WTC11 (cell line): ENCODE measurements around the gene KIF3A. TPM values are rescaled to one million over a fixed set of nuclear protein-coding genes. Genes with fewer than 3 reads are reported as not detected.
A peak's percentile ranks its signal among the peaks of the same experiment; 100 is the strongest.

Experiments used
- ATAC-seq: fragments of 200-7000 bp; cut with Tn5 transposase; 2 replicates; pipeline ENCODE4 v1.10.0; 2021; ENCODE audit warnings: mild to moderate bottlenecking, moderate library complexity
- CTCF ChIA-PET: fragments of 300-600 bp; sonication (Branson Sonifier 250); formaldehyde crosslinking; loops from one replicate; lab custom pipeline; 2021; ENCODE audit warnings: antibody characterized with exemption; lab: Charles Lee
- POLR2A ChIA-PET: fragments of 350-600 bp; sonication (Branson Sonifier 250); formaldehyde crosslinking; loops from one replicate; lab custom pipeline; 2021; ENCODE audit warnings: antibody characterized with exemption; lab: Charles Lee
- DNase-seq: peaks from one replicate; pipeline ENCODE4 v3.0.0; 2021; ENCODE audit warnings: low spot score
- H3K27ac Mint-ChIP-seq: 2 replicates; pipeline ENCODE4 v1.8.0; 2021; ENCODE audit warnings: mixed read lengths
- H3K27me3 Mint-ChIP-seq: 2 replicates; pipeline ENCODE4 v1.8.0; 2021; ENCODE audit warnings: low read depth, mild to moderate bottlenecking, moderate library complexity, mixed read lengths
- H3K36me3 Mint-ChIP-seq: 2 replicates; pipeline ENCODE4 v1.8.0; 2021; ENCODE audit warnings: mixed read lengths
- H3K4me1 Mint-ChIP-seq: 2 replicates; pipeline ENCODE4 v1.8.0; 2022; ENCODE audit warnings: mixed read lengths
- H3K4me3 Mint-ChIP-seq: 2 replicates; pipeline ENCODE4 v1.8.0; 2021; ENCODE audit warnings: mild to moderate bottlenecking, moderate library complexity, mixed read lengths
- H3K9me3 Mint-ChIP-seq: 2 replicates; pipeline ENCODE4 v1.8.0; 2021; ENCODE audit warnings: mixed read lengths
- ATF3 ChIP-seq: sonication (generic); formaldehyde crosslinking; conservative IDR thresholded peaks from 2 replicates; pipeline ENCODE4 v1.8.1; 2022; ENCODE audit warnings: mild to moderate bottlenecking, missing genetic modification reagents
- E2F5 ChIP-seq: sonication (generic); formaldehyde crosslinking; IDR thresholded peaks from 2 replicates; pipeline ENCODE4 v1.8.1; 2022; ENCODE audit warnings: mild to moderate bottlenecking, moderate library complexity, missing genetic modification reagents
- FOXK1 ChIP-seq: sonication (generic); formaldehyde crosslinking; IDR thresholded peaks from 2 replicates; pipeline ENCODE4 v1.8.0; 2022; ENCODE audit warnings: mild to moderate bottlenecking, moderate library complexity, missing genetic modification reagents
- HMGA2 ChIP-seq: fragments of 250-450 bp; sonication (Bioruptor Pico); IDR thresholded peaks from 2 replicates; pipeline ENCODE4 v1.4.0; 2021; ENCODE audit warnings: mild to moderate bottlenecking, moderate library complexity
- HMGXB4 ChIP-seq: sonication (generic); formaldehyde crosslinking; IDR thresholded peaks from 2 replicates; pipeline ENCODE4 v1.8.1; 2023; ENCODE audit warnings: mild to moderate bottlenecking, moderate library complexity, missing genetic modification reagents
- MYBL2 ChIP-seq: sonication (generic); formaldehyde crosslinking; IDR thresholded peaks from 2 replicates; pipeline ENCODE4 v1.8.1; 2023; ENCODE audit warnings: mild to moderate bottlenecking, moderate library complexity, missing genetic modification reagents
- NR3C1 ChIP-seq: sonication (generic); formaldehyde crosslinking; conservative IDR thresholded peaks from 2 replicates; pipeline ENCODE4 v1.8.1; 2023; ENCODE audit warnings: low read depth, mild to moderate bottlenecking, missing genetic modification reagents
- OVOL2 ChIP-seq: fragments of 250-450 bp; sonication (Bioruptor Pico); IDR thresholded peaks from 2 replicates; pipeline ENCODE4 v1.9.0; 2021; ENCODE audit warnings: mild to moderate bottlenecking, borderline replicate concordance
- PREB ChIP-seq: sonication (generic); formaldehyde crosslinking; IDR thresholded peaks from 2 replicates; pipeline ENCODE4 v1.8.1; 2022; ENCODE audit warnings: mild to moderate bottlenecking, missing genetic modification reagents, moderate library complexity, borderline replicate concordance
- RELA ChIP-seq: sonication (generic); formaldehyde crosslinking; IDR thresholded peaks from 2 replicates; pipeline ENCODE4 v1.8.1; 2022; ENCODE audit warnings: missing genetic modification reagents, mild to moderate bottlenecking, borderline replicate concordance
- USF1 ChIP-seq: sonication (generic); formaldehyde crosslinking; IDR thresholded peaks from 2 replicates; pipeline ENCODE4 v1.8.0; 2022; ENCODE audit warnings: mild to moderate bottlenecking, missing genetic modification reagents
- ZNF232 ChIP-seq: sonication (generic); formaldehyde crosslinking; IDR thresholded peaks from 2 replicates; pipeline ENCODE4 v1.8.0; 2022; ENCODE audit warnings: mild to moderate bottlenecking, missing genetic modification reagents
- ZNF263 ChIP-seq: sonication (generic); formaldehyde crosslinking; IDR thresholded peaks from 2 replicates; pipeline ENCODE4 v1.8.1; 2022; ENCODE audit warnings: low read depth, mild to moderate bottlenecking, moderate library complexity, missing genetic modification reagents
- ZNF396 ChIP-seq: fragments of 250-450 bp; sonication (Bioruptor Pico); IDR thresholded peaks from 2 replicates; pipeline ENCODE4 v1.8.0; 2021; ENCODE audit warnings: mild to moderate bottlenecking, moderate library complexity, borderline replicate concordance
- ZNF425 ChIP-seq: fragments of 250-450 bp; sonication (Bioruptor Pico); conservative IDR thresholded peaks from 2 replicates; pipeline ENCODE4 v1.9.0; 2021; ENCODE audit warnings: mild to moderate bottlenecking
- ZNF512 ChIP-seq: sonication (generic); formaldehyde crosslinking; IDR thresholded peaks from 2 replicates; pipeline ENCODE4 v1.8.1; 2022; ENCODE audit warnings: missing genetic modification reagents, borderline replicate concordance
- ZNF671 ChIP-seq: fragments of 250-450 bp; sonication (Bioruptor Pico); IDR thresholded peaks from 2 replicates; pipeline ENCODE4 v1.8.0; 2021; ENCODE audit warnings: mild to moderate bottlenecking
- ZSCAN18 ChIP-seq: fragments of 250-450 bp; sonication (Bioruptor Pico); IDR thresholded peaks from 2 replicates; pipeline ENCODE4 v2.1.2; 2022; ENCODE audit warnings: mild to moderate bottlenecking, moderate library complexity
- total RNA-seq: library from RNA; stranded (reverse); gene quantifications from 3 replicates; pipeline ENCODE4 v1.2.3, GENCODE V29; 2021

The KIF3A gene
- total RNA-seq, 1 experiment from 2014 or later: 10.1 TPM

- TF ChIP-seq NR3C1 (CRISPR knock-in tag): no peak
- TF ChIP-seq ZNF425 (CRISPR knock-in tag): no peak
- no peak for TF ChIP-seq USF1 (CRISPR knock-in tag)
- TF ChIP-seq MYBL2: no peak
- no peak for TF ChIP-seq RELA (CRISPR knock-in tag)
- no peak for TF ChIP-seq OVOL2 (CRISPR knock-in tag)
- no peak for TF ChIP-seq HMGA2 (CRISPR knock-in tag)
- TF ChIP-seq ZNF232 (CRISPR knock-in tag): no peak
- TF ChIP-seq ZNF396: no peak
- no peak for TF ChIP-seq ZNF512 (CRISPR knock-in tag)
- TF ChIP-seq ZNF263 (CRISPR knock-in tag): no peak
- TF ChIP-seq HMGXB4 (CRISPR knock-in tag): no peak
Measured at GRCh38 chr5:132748522-132749000, 11.2 kb upstream of the KIF3A start (continued).

GRCh38 chr5:132747616-132748440, 10.5 kb upstream of the KIF3A start:
- DNase-seq (peak; percentile 60), ATAC-seq (peak; percentile 68)
- Mint-ChIP-seq H3K36me3 (no peaks in the 10 kb centered on the region), H3K4me3 (peak overlapping the region; percentile 48), H3K9me3 (no peaks in the 10 kb centered on the region; the same call in 1 of the 2 replicates), H3K27ac (no peak overlapping the region), H3K4me1 (peaks cover 4% of the 10 kb centered on the region; the same call in 1 of the 2 replicates), H3K27me3 (peaks cover 61% of the 10 kb centered on the region)
- ChIA-PET CTCF (interaction anchor here (0.6 to 2.5 kb wide), 26 partner anchors 10 to 361 kb away, joined by 3 to 50 read pairs (median 4); partner anchors contain the start of genes GDF9, KIF3A, SEPTIN8 and SOWAHA), POLR2A (interaction anchor here (1.1 to 1.4 kb wide), 3 partner anchors 10 to 119 kb away, joined by 5 to 8 read pairs (median 6); partner anchors contain the start of genes GDF9, KIF3A and UQCRQ)
- TF ChIP-seq ZNF671 (CRISPR knock-in tag) (no peak), ZNF425 (CRISPR knock-in tag) (no peak), PREB (no peak), ATF3 (no peak), E2F5 (CRISPR knock-in tag) (no peak; the same call in 1 of the 2 replicates), FOXK1 (CRISPR knock-in tag) (no peak; the same call in 1 of the 2 replicates), ZSCAN18 (no peak), ZNF263 (CRISPR knock-in tag) (no peak)
